CD4-positive, alpha-beta T cell (primary cell): ENCODE data around the gene TNS1. TPM values are rescaled to one million over a fixed set of nuclear protein-coding genes. Genes with fewer than 3 reads are reported as not detected.

Experiments
- ATAC-seq: fragments of 200-7000 bp; cut with Tn5 transposase; one replicate; pipeline ENCODE4 v1.10.0; 2022; ENCODE audit warnings: mild to moderate bottlenecking; ENCODE audit not compliant: poor library complexity
- CTCF ChIA-PET: fragments of 350-600 bp; sonication (Branson Sonifier 250); formaldehyde crosslinking; loops from one replicate; lab custom pipeline; 2021; ENCODE audit warnings: antibody characterized with exemption, inconsistent platforms; lab: Charles Lee
- POLR2A ChIA-PET: fragments of 350-600 bp; sonication (Branson Sonifier 250); formaldehyde crosslinking; loops from one replicate; lab custom pipeline; 2021; ENCODE audit warnings: antibody characterized with exemption, inconsistent platforms; lab: Charles Lee
- DNase-seq, 14 experiments: peaks; one replicate each; pipeline ENCODE4 v3.0.0-alpha.2; 2013 to 2020; ENCODE audit warnings: mixed read lengths in 2 of 14
- H3K27ac ChIP-seq, 2 donors: one replicate each; pipeline versions ENCODE4 v1.5.1 to v1.7.0; 2013; ENCODE audit warnings: low read length in 2 of 2, low read depth in 1 of 2, mild to moderate bottlenecking in 1 of 2
- H3K27me3 ChIP-seq, 2 experiments: 1 replicate in 1 of 2; 2 replicates in 1 of 2; pipeline versions ENCODE4 v1.6.1 to v1.7.0; 2013; ENCODE audit warnings: low read length in 2 of 2, control low read depth in 1 of 2, mild to moderate bottlenecking in 1 of 2, moderate library complexity in 1 of 2; ENCODE audit not compliant: insufficient read depth in 2 of 2, control insufficient read depth in 1 of 2
- H3K36me3 ChIP-seq: one replicate; pipeline ENCODE4 v1.6.1; 2013; ENCODE audit warnings: low read length, control low read depth; ENCODE audit not compliant: insufficient read depth
- H3K4me1 ChIP-seq: one replicate; pipeline ENCODE4 v1.6.1; 2013; ENCODE audit warnings: low read length, control low read depth; ENCODE audit not compliant: insufficient read depth
- H3K4me3 ChIP-seq: one replicate; pipeline ENCODE4 v1.5.1; 2013; ENCODE audit warnings: mild to moderate bottlenecking, low read length, moderate library complexity
- H3K9me3 ChIP-seq, 2 experiments: 1 replicate in 1 of 2; 2 replicates in 1 of 2; pipeline versions ENCODE4 v1.6.1 to v1.7.0; 2013; ENCODE audit warnings: low read length in 2 of 2, mild to moderate bottlenecking in 2 of 2, control low read depth in 1 of 2, moderate library complexity in 1 of 2; ENCODE audit not compliant: control insufficient read depth in 1 of 2, insufficient read depth in 1 of 2
- H3K27ac Mint-ChIP-seq: one replicate; pipeline ENCODE4 v1.8.0; 2020; ENCODE audit warnings: mixed read lengths
- H3K27me3 Mint-ChIP-seq: one replicate; pipeline ENCODE4 v1.8.0; 2021; ENCODE audit warnings: mixed read lengths
- H3K36me3 Mint-ChIP-seq: one replicate; pipeline ENCODE4 v1.8.0; 2021; ENCODE audit warnings: low read depth, mixed read lengths
- H3K4me1 Mint-ChIP-seq: one replicate; pipeline ENCODE4 v1.8.0; 2021; ENCODE audit warnings: low read depth, mixed read lengths
- H3K4me3 Mint-ChIP-seq: one replicate; pipeline ENCODE4 v1.8.0; 2020; ENCODE audit warnings: mild to moderate bottlenecking, mixed read lengths
- H3K9me3 Mint-ChIP-seq: one replicate; pipeline ENCODE4 v1.8.0; 2020; ENCODE audit warnings: mixed read lengths
- CTCF ChIP-seq: fragments of 200-600 bp; IDR thresholded peaks from one replicate; pipeline ENCODE4 v1.8.0; 2022; ENCODE audit warnings: antibody characterized with exemption, mild to moderate bottlenecking
- intact Hi-C, 2 experiments: fragments of 100-400 bp; cut with DNase I in 1 of 2; cut with micrococcal nuclease in 1 of 2; formaldehyde crosslinking; loops; one replicate each; pipeline versions ENCODE4 v1.15.1 to v1.9.0; 2023 to 2025; cut with DNase I, micrococcal nuclease
- total RNA-seq, 174 experiments: library from RNA in 2 of 174; stranded (reverse) in 2 of 174; gene quantifications; one replicate each; pipeline ENCODE4 v1.2.3 and lab custom pipeline; 2021 to 2026

The TNS1 gene
- total RNA-seq, 2 experiments from 2014 or later, result 0.25 to 0.34 TPM

GRCh38 chr2:217953011-217953481 is 49.7 kb downstream of the TNS1 start:
- POLR2A ChIA-PET, result no interaction called here
- H3K4me1 ChIP-seq, result no peaks in the 10 kb centered on the region
- TF ChIP-seq CTCF, result no peak
- Mint-ChIP-seq H3K9me3 (no peaks in the 10 kb centered on the region), H3K4me1 (no peaks in the 10 kb centered on the region), H3K36me3 (no peaks in the 10 kb centered on the region), H3K27ac (no peak overlapping the region), H3K4me3 (no peak overlapping the region), H3K27me3 (peaks cover 5% of the 10 kb centered on the region)
- no peak overlapping the region for H3K4me3 ChIP-seq
- H3K27me3 ChIP-seq, result peaks cover 3 to 5% of the 10 kb centered on the region in 2 experiments
- H3K36me3 ChIP-seq, result no peaks in the 10 kb centered on the region
- CTCF ChIA-PET, result no interaction called here
- H3K27ac ChIP-seq, result no peak overlapping the region
- no peak for ATAC-seq
- intact Hi-C loops, result no loop called here
- no peaks in the 10 kb centered on the region for H3K9me3 ChIP-seq
- no peak for DNase-seq

GRCh38 chr2:217952409-217952808 is 50.4 kb downstream of the TNS1 start:
- no peak overlapping the region for H3K27ac Mint-ChIP-seq
- H3K27me3 Mint-ChIP-seq, result peaks cover 5% of the 10 kb centered on the region
- ATAC-seq (no peak), DNase-seq (no peak)
- H3K4me1 ChIP-seq, result no peaks in the 10 kb centered on the region
- no peaks in the 10 kb centered on the region for H3K9me3 ChIP-seq
- no peaks in the 10 kb centered on the region for H3K4me1 Mint-ChIP-seq
- H3K27ac ChIP-seq, result no peak overlapping the region
- no peak overlapping the region for H3K4me3 Mint-ChIP-seq
- POLR2A ChIA-PET, result no interaction called here
- no peak overlapping the region for H3K4me3 ChIP-seq
- no peaks in the 10 kb centered on the region for H3K36me3 Mint-ChIP-seq
- H3K36me3 ChIP-seq, result no peaks in the 10 kb centered on the region
- intact Hi-C loops, result no loop called here
- CTCF ChIA-PET, result no interaction called here
- H3K9me3 Mint-ChIP-seq, result no peaks in the 10 kb centered on the region
- peaks cover 3 to 5% of the 10 kb centered on the region in 2 experiments for H3K27me3 ChIP-seq
- no peak for TF ChIP-seq CTCF

GRCh38 chr2:217951521-217952247 is 51.1 kb downstream of the TNS1 start:
- ChIA-PET CTCF (no interaction called here), POLR2A (no interaction called here)
- Histone ChIP-seq H3K4me3 (no peak overlapping the region), H3K27me3 (peaks cover 3% of the 10 kb centered on the region in 2 experiments), H3K36me3 (no peaks in the 10 kb centered on the region), H3K9me3 (no peaks in the 10 kb centered on the region), H3K4me1 (no peaks in the 10 kb centered on the region), H3K27ac (no peak overlapping the region)
- Mint-ChIP-seq H3K4me1 (no peaks in the 10 kb centered on the region), H3K36me3 (no peaks in the 10 kb centered on the region), H3K4me3 (no peak overlapping the region), H3K27ac (no peak overlapping the region), H3K9me3 (no peaks in the 10 kb centered on the region), H3K27me3 (peaks cover 5% of the 10 kb centered on the region)
- DNase-seq (no peak), ATAC-seq (no peak)
- no peak for TF ChIP-seq CTCF
- intact Hi-C loops, result no loop called here
